ENCODE data around the gene MN1.
"Not testable (repeated sequence)": the region's sequence is repeated elsewhere in the genome, so short reads cannot be mapped to it uniquely, and the experiment has no call there.

The MN1 gene

GRCh38 chr22:27748349-27748748 is 53.2 kb downstream of the MN1 start:
- DNase-seq (ENCODE audit: low read depth), result no peak
- no peak overlapping the region for H3K4me3 ChIP-seq (ENCODE audit: low read depth, low read length)
- TF ChIP-seq CTCF (IDR thresholded peaks at IDR 0.05; ENCODE audit: low read depth, low read length, missing control alignments), result no peak

- no peak for DNase-seq (ENCODE audit: low read depth)
- peak; percentile 35 for TF ChIP-seq CTCF (IDR thresholded peaks at IDR 0.05; ENCODE audit: low read depth, low read length, missing control alignments)
- H3K4me3 ChIP-seq (ENCODE audit: low read depth, low read length), result no peak overlapping the region
Measured at GRCh38 chr22:27747396-27748221, 53.9 kb downstream of the MN1 start.

- TF ChIP-seq CTCF (IDR thresholded peaks at IDR 0.05; ENCODE audit: low read depth, low read length, missing control alignments), result no peak
- DNase-seq (ENCODE audit: low read depth), result no peak
- H3K4me3 ChIP-seq (ENCODE audit: low read depth, low read length), result no peak overlapping the region
Measured at GRCh38 chr22:27746918-27747317, 54.6 kb downstream of the MN1 start.

GRCh38 chr22:27745809-27746208 is 55.7 kb downstream of the MN1 start:
- DNase-seq (ENCODE audit: low read depth), result no peak
- no peak for TF ChIP-seq CTCF (IDR thresholded peaks at IDR 0.05; ENCODE audit: low read depth, low read length, missing control alignments)
- H3K4me3 ChIP-seq (ENCODE audit: low read depth, low read length), result no peak overlapping the region

GRCh38 chr22:27745154-27745553 is 56.4 kb downstream of the MN1 start:
- H3K4me3 ChIP-seq (ENCODE audit: low read depth, low read length), result no peak overlapping the region
- DNase-seq (ENCODE audit: low read depth), result no peak
- no peak for TF ChIP-seq CTCF (IDR thresholded peaks at IDR 0.05; ENCODE audit: low read depth, low read length, missing control alignments)

GRCh38 chr22:27744078-27744477 is 57.5 kb downstream of the MN1 start:
- DNase-seq (ENCODE audit: low read depth); H3K4me3 ChIP-seq (ENCODE audit: low read depth, low read length): not testable (repeated sequence)

- no peak for TF ChIP-seq CTCF (IDR thresholded peaks at IDR 0.05; ENCODE audit: low read depth, low read length, missing control alignments)
- DNase-seq (ENCODE audit: low read depth), result no peak
- no peak overlapping the region for H3K4me3 ChIP-seq (ENCODE audit: low read depth, low read length)
Measured at GRCh38 chr22:27740202-27740748, 61.3 kb downstream of the MN1 start.

Measured in GM12864 (cell line).